AG08395 (cell line): Measurements from ENCODE around the gene MLLT10.
"Not testable (repeated sequence)": the region's sequence is repeated elsewhere in the genome, so short reads cannot be mapped to it uniquely, and the experiment has no call there.

Experiments
- DNase-seq: peaks from one replicate; pipeline ENCODE4 v3.0.0; 2012; ENCODE audit warnings: mixed read lengths, low spot score

Gene MLLT10

GRCh38 chr10:21584834-21585530 lies 51.0 kb downstream of the MLLT10 start:
- DNase-seq: no peak

- no peak for DNase-seq
Measured at GRCh38 chr10:21587391-21587790, 53.4 kb downstream of the MLLT10 start.

- DNase-seq: not testable (repeated sequence)
Measured at GRCh38 chr10:21588159-21588558, 54.1 kb downstream of the MLLT10 start.

GRCh38 chr10:21593986-21594385 lies 60.0 kb downstream of the MLLT10 start:
- no peak for DNase-seq

GRCh38 chr10:21599582-21599981 lies 65.5 kb downstream of the MLLT10 start:
- no peak for DNase-seq

- no peak for DNase-seq
Measured at GRCh38 chr10:21600804-21601433, 66.9 kb downstream of the MLLT10 start.

- DNase-seq: no peak
Measured at GRCh38 chr10:21602313-21602712, 68.3 kb downstream of the MLLT10 start.

GRCh38 chr10:21603721-21604120 lies 69.7 kb downstream of the MLLT10 start:
- no peak for DNase-seq

- no peak for DNase-seq
Measured at GRCh38 chr10:21604651-21605050, 70.6 kb downstream of the MLLT10 start.

- no peak for DNase-seq
Measured at GRCh38 chr10:21607907-21608306, 73.9 kb downstream of the MLLT10 start.

GRCh38 chr10:21614000-21614399 lies 80.0 kb downstream of the MLLT10 start:
- no peak for DNase-seq

GRCh38 chr10:21617267-21617666 lies 83.2 kb downstream of the MLLT10 start:
- no peak for DNase-seq

GRCh38 chr10:21623291-21623690 lies 89.3 kb downstream of the MLLT10 start:
- DNase-seq: no peak

- not testable (repeated sequence) for DNase-seq
Measured at GRCh38 chr10:21624421-21624820, 90.4 kb downstream of the MLLT10 start.

- no peak for DNase-seq
Measured at GRCh38 chr10:21624951-21625350, 90.9 kb downstream of the MLLT10 start.

GRCh38 chr10:21625623-21626229 lies 91.7 kb downstream of the MLLT10 start:
- no peak for DNase-seq

GRCh38 chr10:21626457-21627161 lies 92.6 kb downstream of the MLLT10 start:
- no peak for DNase-seq

GRCh38 chr10:21627331-21627730 lies 93.3 kb downstream of the MLLT10 start:
- DNase-seq: no peak

- DNase-seq: no peak
Measured at GRCh38 chr10:21628023-21628422, 94.0 kb downstream of the MLLT10 start.

GRCh38 chr10:21628645-21629044 lies 94.6 kb downstream of the MLLT10 start:
- DNase-seq: not testable (repeated sequence)

- no peak for DNase-seq
Measured at GRCh38 chr10:21634599-21635365, 100.8 kb downstream of the MLLT10 start.

- no peak for DNase-seq
Measured at GRCh38 chr10:21637795-21638194, 103.8 kb downstream of the MLLT10 start.
